Osteocyte (in vitro differentiated cells): ENCODE data around the gene ULBP2. TPM values are rescaled to one million over a fixed set of nuclear protein-coding genes. Genes with fewer than 3 reads are reported as not detected.
"Not testable (repeated sequence)": the region's sequence is repeated elsewhere in the genome, so short reads cannot be mapped to it uniquely, and the experiment has no call there.

Source experiments
- DNase-seq: peaks from one replicate; pipeline ENCODE4 v3.0.0; 2021; ENCODE audit warnings: mixed read lengths; ENCODE audit not compliant: unreplicated experiment; ENCODE audit errors: extremely low spot score
- H3K27ac Mint-ChIP-seq: one replicate; pipeline ENCODE4 v1.8.0; 2021; ENCODE audit warnings: mild to moderate bottlenecking, mixed read lengths; ENCODE audit not compliant: unreplicated experiment
- H3K27me3 Mint-ChIP-seq: one replicate; pipeline ENCODE4 v1.8.0; 2021; ENCODE audit warnings: mixed read lengths; ENCODE audit not compliant: unreplicated experiment
- H3K36me3 Mint-ChIP-seq: one replicate; pipeline ENCODE4 v1.8.0; 2021; ENCODE audit warnings: mixed read lengths; ENCODE audit not compliant: unreplicated experiment
- H3K4me1 Mint-ChIP-seq: one replicate; pipeline ENCODE4 v1.8.0; 2021; ENCODE audit warnings: mixed read lengths; ENCODE audit not compliant: unreplicated experiment
- H3K4me3 Mint-ChIP-seq: one replicate; pipeline ENCODE4 v1.8.0; 2021; ENCODE audit warnings: mild to moderate bottlenecking, moderate library complexity, mixed read lengths; ENCODE audit not compliant: unreplicated experiment
- H3K9me3 Mint-ChIP-seq: one replicate; pipeline ENCODE4 v1.8.0; 2021; ENCODE audit warnings: mixed read lengths; ENCODE audit not compliant: unreplicated experiment
- CTCF ChIP-seq: fragments of 200-600 bp; sonication (generic); IDR thresholded peaks from 2 replicates; pipeline ENCODE4 v1.5.0; 2021; ENCODE audit warnings: antibody characterized with exemption, mild to moderate bottlenecking, moderate library complexity
- total RNA-seq: library from RNA; stranded (reverse); gene quantifications from 2 replicates; pipeline ENCODE4 v1.2.1, GENCODE V29; 2021

Gene ULBP2
- total RNA-seq, 1 donor from 2014 or later: 2.1 TPM

- TF ChIP-seq CTCF: no peak
- Mint-ChIP-seq H3K4me3 (peak overlapping the region; percentile 78), H3K9me3 (no peaks in the 10 kb centered on the region), H3K4me1 (peaks cover 20% of the 10 kb centered on the region), H3K27ac (no peak overlapping the region), H3K27me3 (peaks cover 31% of the 10 kb centered on the region), H3K36me3 (no peaks in the 10 kb centered on the region)
- peak; percentile 64 for DNase-seq
Observed at GRCh38 chr6:149924933-149925252, 16.9 kb upstream of the ULBP2 start.

- peak; percentile 84 for DNase-seq
- Mint-ChIP-seq H3K4me3 (peak overlapping the region; percentile 78), H3K27ac (no peak overlapping the region), H3K27me3 (peaks cover 34% of the 10 kb centered on the region), H3K9me3 (no peaks in the 10 kb centered on the region), H3K36me3 (peaks cover 2% of the 10 kb centered on the region), H3K4me1 (peaks cover 20% of the 10 kb centered on the region)
- TF ChIP-seq CTCF: no peak
Observed at GRCh38 chr6:149925253-149925973, 16.4 kb upstream of the ULBP2 start.

GRCh38 chr6:149925974-149926777, 15.6 kb upstream of the ULBP2 start:
- no peaks in the 10 kb centered on the region for H3K9me3 Mint-ChIP-seq
- peaks cover 41% of the 10 kb centered on the region for H3K27me3 Mint-ChIP-seq
- H3K36me3 Mint-ChIP-seq: peaks cover 2% of the 10 kb centered on the region
- H3K27ac Mint-ChIP-seq: peak overlapping the region; percentile 76
- peaks cover 20% of the 10 kb centered on the region for H3K4me1 Mint-ChIP-seq
- peak overlapping the region; percentile 78 for H3K4me3 Mint-ChIP-seq
- peak; percentile 86 for TF ChIP-seq CTCF
- peak; percentile 95 for DNase-seq

GRCh38 chr6:149927025-149927424, 14.8 kb upstream of the ULBP2 start:
- peaks cover 50% of the 10 kb centered on the region for H3K27me3 Mint-ChIP-seq

GRCh38 chr6:149929422-149929821, 12.4 kb upstream of the ULBP2 start:
- H3K4me3 Mint-ChIP-seq: no peak overlapping the region
- H3K27me3 Mint-ChIP-seq: peaks cover 67% of the 10 kb centered on the region
- H3K36me3 Mint-ChIP-seq: peaks cover 2% of the 10 kb centered on the region
- peaks cover 9% of the 10 kb centered on the region for H3K4me1 Mint-ChIP-seq
- peak; percentile 48 for TF ChIP-seq CTCF
- DNase-seq: no peak
- H3K27ac Mint-ChIP-seq: no peak overlapping the region
- no peaks in the 10 kb centered on the region for H3K9me3 Mint-ChIP-seq

More at GRCh38 chr6:149927025-149927424, 14.8 kb upstream of the ULBP2 start:
- DNase-seq, H3K36me3 Mint-ChIP-seq, H3K9me3 Mint-ChIP-seq, H3K27ac Mint-ChIP-seq, H3K4me3 Mint-ChIP-seq: not testable (repeated sequence)
- peaks cover 20% of the 10 kb centered on the region for H3K4me1 Mint-ChIP-seq
